Heart right ventricle (tissue), 16 donors: Measurements from ENCODE around the gene PIP5KL1. TPM values are rescaled to one million over a fixed set of nuclear protein-coding genes. Genes with fewer than 3 reads are reported as not detected.

Experiments used
- ATAC-seq, 8 donors: fragments of 200-7000 bp; cut with Tn5 transposase; one replicate each; pipeline ENCODE4 v1.9.1; 2020; ENCODE audit warnings: mild to moderate bottlenecking in 8 of 8, moderate library complexity in 8 of 8, moderate number of reproducible peaks in 1 of 8
- DNase-seq, 2 donors: peaks; one replicate each; pipeline ENCODE4 v3.0.0-alpha.2; 2020
- H3K27ac ChIP-seq, 10 donors: fragments of 200-600 bp; sonication (generic) in 2 of 10; one replicate each; pipeline versions ENCODE4 v1.5.0 to v1.8.0; 2020 to 2022; ENCODE audit warnings: mild to moderate bottlenecking in 3 of 10
- H3K27me3 ChIP-seq, 7 donors: fragments of 200-600 bp; one replicate each; pipeline ENCODE4 v1.8.0; 2021 to 2022; ENCODE audit warnings: mild to moderate bottlenecking in 2 of 7
- H3K36me3 ChIP-seq, 9 donors: fragments of 200-600 bp; sonication (generic) in 1 of 9; one replicate each; pipeline versions ENCODE4 v1.5.0 to v1.8.0; 2020 to 2022; ENCODE audit warnings: mild to moderate bottlenecking in 2 of 9
- H3K4me1 ChIP-seq, 9 donors: fragments of 200-600 bp; sonication (generic) in 1 of 9; one replicate each; pipeline versions ENCODE4 v1.5.0 to v1.8.0; 2020 to 2022; ENCODE audit warnings: mild to moderate bottlenecking in 4 of 9
- H3K4me3 ChIP-seq, 10 donors: fragments of 200-600 bp; sonication (generic) in 2 of 10; one replicate each; pipeline versions ENCODE4 v1.5.0 to v1.8.0; 2020 to 2022; ENCODE audit warnings: mild to moderate bottlenecking in 7 of 10, moderate library complexity in 2 of 10
- H3K9me3 ChIP-seq, 11 donors: fragments of 200-600 bp in 10 of 11; sonication (generic) in 2 of 11; one replicate each; pipeline versions ENCODE4 v1.5.0 to v1.8.0; 2013 to 2022; ENCODE audit warnings: mild to moderate bottlenecking in 2 of 11, control low read depth in 1 of 11, moderate library complexity in 1 of 11
- CTCF ChIP-seq, 9 donors: fragments of 200-600 bp; sonication (generic) in 2 of 9; IDR thresholded peaks; one replicate each; pipeline versions ENCODE4 v1.5.0 to v1.8.0; 2021 to 2022; ENCODE audit warnings: antibody characterized with exemption in 9 of 9, mild to moderate bottlenecking in 5 of 9, moderate library complexity in 1 of 9
- whole genome bisulfite sequencing, 2 donors: extraction: QIAGEN DNeasy Blood & Tissue Kit; methylation state at CpG; one replicate each; pipeline ENCODE4 v1.1.7; 2013; ENCODE audit warnings: inconsistent platforms in 1 of 2; 5-methylcytosine and 5-hydroxymethylcytosine counted together
- intact Hi-C, 10 donors: fragments of 100-400 bp; cut with DNase I; formaldehyde crosslinking; loops; one replicate each; pipeline versions ENCODE4 v1.11.1 to v1.14.2; 2022
- polyA plus RNA-seq, 2 donors: library from polyadenylated mRNA; stranded (reverse); fragments of 200-250 nt; gene quantifications; one replicate each; pipeline ENCODE4 v1.2.3, GENCODE V29; 2013
- total RNA-seq, 10 donors: library from RNA; stranded (reverse); fragmentation: NEBNext Ultra II Directional in 3 of 10; extraction: Animal tissue kit (Norgen Biotek cat#: 25700) in 3 of 10; gene quantifications; one replicate each; pipeline versions ENCODE4 v1.2.1 to v1.2.4, GENCODE V29; 2021 to 2023
- donor health status: Arrhythmogenic right ventricular cardiomyopathy.
- donor health status: ischemic (EF 13 %, LVEDD 7.1; RV severe dilation, severe dysfunction).
- donor health status: healthy with polysubstance abuse.
- donor health status: DM: no; HTN: yes; CAD: no.
- donor health status: DM: no; HTN: no; CAD: no.
- donor health status: ischemic (EF 25% LVEDD 6.9; RV normal size, moderate dysfunction).
- donor health status: ischemic (EF 25% LVEDD 5.7; RV mildly dilated, moderate dysfunction).
- donor health status: healthy.
- donor health status: DM: yes; HTN: yes; CAD: no.
- donor health status: Ischemic cardiomyopathy.
- donor health status: ischemic (EF 35%, LVEDD 5.7; RV mildly dilated, moderate dysfunction).
- donor health status: nonischemic (EF 11% LVEDD 7.7; RV severe dilation, severe dysfunction).
- donor health status: DM: yes; HTN: yes; CAD: no.
- donor health status: PGD.
- donor health status: ischemic (EF 29% LVEDD 5.4; RV normal size, mild dysfunction).
- donor health status: nonischemic (EF 23%, LVEDD 6.1; RV moderate dilation, normal function).

PIP5KL1 gene
- total and polyA plus RNA-seq, 12 donors, result 0.25 to 0.59 (median 0.46) TPM; not detected in 4

GRCh38 chr9:127880143-127880542, 50.4 kb downstream of the PIP5KL1 start:
- peaks cover 0 to 12% (median 0%) of the 10 kb centered on the region in 7 donors for H3K27me3 ChIP-seq
- WGBS, 2 donors, result 77 to 84% methylated on average over 8 of the region's 8 CpGs
- no peaks in the 10 kb centered on the region for H3K9me3 ChIP-seq
- no peak for TF ChIP-seq CTCF (IDR thresholded peaks at IDR 0.05)
- DNase-seq (no peak), ATAC-seq (no peak)
- peaks cover 0 to 13% (median 0%) of the 10 kb centered on the region in 9 donors for H3K36me3 ChIP-seq
- peaks cover 9 to 64% (median 48%) of the 10 kb centered on the region in 9 donors for H3K4me1 ChIP-seq
- intact Hi-C loops, result no loop called here
- H3K27ac ChIP-seq, result no peak overlapping the region
- H3K4me3 ChIP-seq, result no peak overlapping the region

GRCh38 chr9:127878652-127879390, 51.8 kb downstream of the PIP5KL1 start:
- intact Hi-C loops, result loop anchor here in 4 of 10 donors (2.0 to 10.0 kb wide), 4 partner anchors 16 to 144 kb away; partner anchors contain the start of genes ST6GALNAC4 (in 1 of the 4) and TOR2A (in 1 of the 4)
- Histone ChIP-seq H3K4me1 (peaks cover 11 to 63% (median 47%) of the 10 kb centered on the region in 9 donors), H3K27me3 (peaks cover 0 to 12% (median 0%) of the 10 kb centered on the region in 7 donors), H3K4me3 (peak overlapping the region in 1 of 10 donors; percentile 75), H3K9me3 (no peaks in the 10 kb centered on the region), H3K27ac (peak overlapping the region in 1 of 10 donors; percentile 88), H3K36me3 (peaks cover 0 to 10% (median 0%) of the 10 kb centered on the region in 9 donors)
- DNase-seq (no peak), ATAC-seq (no peak)
- no peak for TF ChIP-seq CTCF (IDR thresholded peaks at IDR 0.05)
- 62 to 63% methylated on average over 8 of the region's 8 CpGs for WGBS, 2 donors

GRCh38 chr9:127878001-127878651, 52.5 kb downstream of the PIP5KL1 start:
- Histone ChIP-seq H3K9me3 (no peaks in the 10 kb centered on the region), H3K4me3 (peak overlapping the region in 9 of 10 donors; percentile 54 to 81 (median 69)), H3K27ac (peak overlapping the region in 9 of 10 donors; percentile 82 to 93 (median 89)), H3K4me1 (peaks cover 16 to 66% (median 54%) of the 10 kb centered on the region in 9 donors), H3K36me3 (peaks cover 0 to 6% (median 0%) of the 10 kb centered on the region in 9 donors), H3K27me3 (peaks cover 0 to 12% (median 0%) of the 10 kb centered on the region in 7 donors)
- peak in 1 of 8 donors; percentile 0 for ATAC-seq
- DNase-seq, result no peak
- intact Hi-C loops, result loop anchor here in 4 of 10 donors (2.0 to 10.0 kb wide), 4 partner anchors 17 to 143 kb away; partner anchors contain the start of genes ST6GALNAC4 (in 1 of the 4) and TOR2A (in 1 of the 4)
- 34 to 35% methylated on average over 18 of the region's 18 CpGs for WGBS, 2 donors
- TF ChIP-seq CTCF (IDR thresholded peaks at IDR 0.05), result no peak

GRCh38 chr9:127877566-127877998, 53.0 kb downstream of the PIP5KL1 start, which contains the start of gene AK1:
AK1 (minus strand) TSS chr9:127877675; CDS start chr9:127874617, 3,058 bp downstream.
- Histone ChIP-seq H3K36me3 (peaks cover 0 to 10% (median under 1%) of the 10 kb centered on the region in 9 donors), H3K9me3 (no peaks in the 10 kb centered on the region), H3K27ac (peak within 1 kb of the TSS; percentile 61 to 93 (median 88)), H3K4me1 (peaks cover 18 to 66% (median 50%) of the 10 kb centered on the region in 9 donors), H3K4me3 (peak within 1 kb of the TSS; percentile 50 to 81 (median 69)), H3K27me3 (peaks cover 0 to 12% (median 0%) of the 10 kb centered on the region in 7 donors)
- ATAC-seq (peak; percentile 70 to 86 (median 78)), DNase-seq (peak; percentile 85 to 86)
- no peak for TF ChIP-seq CTCF (IDR thresholded peaks at IDR 0.05)
- intact Hi-C loops, result loop anchor here in 3 of 10 donors (5.0 to 10.0 kb wide), 3 partner anchors 40 to 143 kb away; partner anchors contain the start of genes ST6GALNAC4 (in 1 of the 3) and TOR2A (in 1 of the 3)
- 1 to 2% methylated on average over 29 to 44 of the region's 44 CpGs for WGBS, 2 donors
